GM23338 (cell line): ENCODE measurements around the gene FAM217A. TPM values are rescaled to one million over a fixed set of nuclear protein-coding genes. Genes with fewer than 3 reads are reported as not detected.

Source experiments
- ATAC-seq: fragments of 200-7000 bp; cut with Tn5 transposase; 3 replicates; pipeline ENCODE4 v1.9.1; 2020
- DNase-seq: peaks from one replicate; pipeline ENCODE4 v3.0.0-alpha.2; 2015; ENCODE audit warnings: low spot score
- H2AFZ ChIP-seq: fragments of 200-600 bp; sonication (generic); 2 replicates; pipeline ENCODE4 v1.8.0; 2016; ENCODE audit warnings: antibody characterized with exemption, mild to moderate bottlenecking, moderate library complexity
- H3F3A ChIP-seq: fragments of 200-600 bp; sonication (generic); replicated peaks from 2 replicates; pipeline ENCODE4 v1.8.0; 2017; ENCODE audit warnings: antibody characterized with exemption, mixed run types, low read depth
- H3K27ac ChIP-seq: fragments of 200-600 bp; sonication (generic); 2 replicates; pipeline ENCODE4 v1.6.1; 2016; ENCODE audit warnings: low read depth
- H3K27me3 ChIP-seq: fragments of 200-600 bp; sonication (generic); 2 replicates; pipeline ENCODE4 v1.8.0; 2016; ENCODE audit warnings: mild to moderate bottlenecking, mixed run types, moderate library complexity; ENCODE audit not compliant: insufficient read depth
- H3K36me3 ChIP-seq: fragments of 200-600 bp; sonication (generic); 2 replicates; pipeline ENCODE4 v1.8.0; 2016; ENCODE audit warnings: mild to moderate bottlenecking; ENCODE audit not compliant: insufficient read depth
- H3K4me1 ChIP-seq: fragments of 200-600 bp; sonication (generic); 2 replicates; pipeline ENCODE4 v1.8.0; 2016; ENCODE audit warnings: mild to moderate bottlenecking, moderate library complexity; ENCODE audit not compliant: insufficient read depth
- H3K4me2 ChIP-seq: fragments of 200-600 bp; sonication (generic); 2 replicates; pipeline ENCODE4 v1.7.1; 2017; ENCODE audit warnings: mixed run types
- H3K4me3 ChIP-seq: fragments of 200-600 bp; sonication (generic); 2 replicates; pipeline ENCODE4 v1.6.1; 2016; ENCODE audit warnings: mixed run types
- H3K79me2 ChIP-seq: fragments of 200-600 bp; sonication (generic); replicated peaks from 2 replicates; pipeline ENCODE4 v1.8.0; 2017; ENCODE audit warnings: mild to moderate bottlenecking; ENCODE audit not compliant: insufficient read depth
- H3K9me2 ChIP-seq: fragments of 200-600 bp; sonication (generic); 2 replicates; pipeline ENCODE4 v1.8.0; 2017; ENCODE audit not compliant: insufficient read depth
- H4K20me1 ChIP-seq: fragments of 200-600 bp; sonication (generic); replicated peaks from 2 replicates; pipeline ENCODE4 v1.8.0; 2017; ENCODE audit warnings: mild to moderate bottlenecking; ENCODE audit not compliant: insufficient read depth
- H3K27ac Mint-ChIP-seq: 2 replicates; pipeline ENCODE4 v1.8.0; 2020; ENCODE audit warnings: inconsistent platforms, mild to moderate bottlenecking, moderate library complexity, mixed read lengths
- H3K27me3 Mint-ChIP-seq: 3 replicates; pipeline ENCODE4 v1.8.0; 2022; ENCODE audit warnings: low read depth, mild to moderate bottlenecking, moderate library complexity, mixed read lengths, inconsistent platforms; ENCODE audit not compliant: insufficient read depth, poor library complexity
- H3K36me3 Mint-ChIP-seq: 3 replicates; pipeline ENCODE4 v1.8.0; 2021; ENCODE audit warnings: low read depth, mild to moderate bottlenecking, inconsistent platforms, moderate library complexity, mixed read lengths
- H3K4me1 Mint-ChIP-seq: 3 replicates; pipeline ENCODE4 v1.8.0; 2020; ENCODE audit warnings: mild to moderate bottlenecking, inconsistent platforms, mixed read lengths
- H3K4me3 Mint-ChIP-seq: 3 replicates; pipeline ENCODE4 v1.8.0; 2021; ENCODE audit warnings: moderate library complexity, mild to moderate bottlenecking, inconsistent platforms, mixed read lengths
- H3K9me3 Mint-ChIP-seq: 3 replicates; pipeline ENCODE4 v1.8.0; 2020; ENCODE audit warnings: moderate library complexity, mild to moderate bottlenecking, inconsistent platforms, mixed read lengths
- CREB1 ChIP-seq: fragments of 250-450 bp; sonication (Bioruptor Pico); IDR thresholded peaks from 2 replicates; pipeline ENCODE4 v1.5.0; 2020; ENCODE audit warnings: low read depth, mild to moderate bottlenecking, moderate library complexity
- EZH2 ChIP-seq: fragments of 200-600 bp; sonication (generic); IDR thresholded peaks from one replicate; pipeline ENCODE4 v1.8.0; 2017; ENCODE audit warnings: antibody characterized with exemption, mild to moderate bottlenecking, low read depth; ENCODE audit not compliant: unreplicated experiment
- EZH2phosphoT487 ChIP-seq: fragments of 200-600 bp; sonication (generic); IDR thresholded peaks from one replicate; pipeline ENCODE4 v1.8.1; 2018; ENCODE audit warnings: antibody characterized with exemption; ENCODE audit not compliant: unreplicated experiment
- JUNB ChIP-seq: IDR thresholded peaks from one replicate; pipeline ENCODE4 v1.6.1; 2016; ENCODE audit warnings: antibody characterized with exemption; ENCODE audit not compliant: unreplicated experiment
- NANOG ChIP-seq: IDR thresholded peaks from 2 replicates; pipeline ENCODE4 v1.6.1; 2016; ENCODE audit warnings: antibody characterized with exemption, borderline replicate concordance
- POLR2AphosphoS5 ChIP-seq: IDR thresholded peaks from 2 replicates; pipeline ENCODE4 v1.6.1; 2016; ENCODE audit warnings: antibody characterized with exemption, low read depth
- STAT1 ChIP-seq: IDR thresholded peaks from one replicate; pipeline ENCODE4 v1.6.1; 2016; ENCODE audit warnings: antibody characterized with exemption; ENCODE audit not compliant: unreplicated experiment
- ZNF114 ChIP-seq: fragments of 250-450 bp; sonication (Bioruptor Pico); IDR thresholded peaks from 2 replicates; pipeline ENCODE4 v1.5.0; 2020; ENCODE audit warnings: mild to moderate bottlenecking, moderate library complexity
- ZNF331 ChIP-seq: fragments of 250-450 bp; sonication (Bioruptor Pico); IDR thresholded peaks from 2 replicates; pipeline ENCODE4 v1.5.0; 2020; ENCODE audit warnings: low read depth, mild to moderate bottlenecking, moderate library complexity
- polyA plus RNA-seq: library from polyadenylated mRNA; unstranded; fragments of >200 nt; fragmentation: Nextera tagmentation; extraction: Ambion mirVana; gene quantifications from 2 replicates; pipeline ENCODE4 v1.2.1, GENCODE V29; 2016
- total RNA-seq: library from RNA; depleted of rRNA; stranded (reverse); fragments of >200 nt; shearing (Covaris generic); gene quantifications from 2 replicates; pipeline ENCODE4 v1.2.3, GENCODE V29; 2014
- TF ChIP-seq, protein P1 (sequence below): IDR thresholded peaks from one replicate; pipeline ENCODE4 v1.6.1; 2018; ENCODE audit warnings: antibody characterized with exemption; ENCODE audit not compliant: unreplicated experiment
- TF ChIP-seq, protein P2 (sequence below), 2 experiments: fragments of 200-600 bp in 1 of 2; sonication (generic) in 1 of 2; conservative IDR thresholded peaks; 2 replicates each; pipeline versions ENCODE4 v1.5.1 to v1.6.1; 2016 to 2017; ENCODE audit warnings: antibody characterized with exemption in 2 of 2, low read depth in 2 of 2, mild to moderate bottlenecking in 2 of 2, moderate library complexity in 1 of 2
- TF ChIP-seq, protein P3 (sequence below): IDR thresholded peaks from 2 replicates; pipeline ENCODE4 v1.6.1; 2016; ENCODE audit warnings: antibody characterized with exemption
- TF ChIP-seq, protein P4 (sequence below): fragments of 250-450 bp; sonication (Bioruptor Pico); IDR thresholded peaks from 2 replicates; pipeline ENCODE4 v1.5.0; 2020; ENCODE audit warnings: mild to moderate bottlenecking, moderate library complexity

Gene FAM217A
- total and polyA plus RNA-seq, 2 experiments from 2014 or later, result not detected

DNA sequence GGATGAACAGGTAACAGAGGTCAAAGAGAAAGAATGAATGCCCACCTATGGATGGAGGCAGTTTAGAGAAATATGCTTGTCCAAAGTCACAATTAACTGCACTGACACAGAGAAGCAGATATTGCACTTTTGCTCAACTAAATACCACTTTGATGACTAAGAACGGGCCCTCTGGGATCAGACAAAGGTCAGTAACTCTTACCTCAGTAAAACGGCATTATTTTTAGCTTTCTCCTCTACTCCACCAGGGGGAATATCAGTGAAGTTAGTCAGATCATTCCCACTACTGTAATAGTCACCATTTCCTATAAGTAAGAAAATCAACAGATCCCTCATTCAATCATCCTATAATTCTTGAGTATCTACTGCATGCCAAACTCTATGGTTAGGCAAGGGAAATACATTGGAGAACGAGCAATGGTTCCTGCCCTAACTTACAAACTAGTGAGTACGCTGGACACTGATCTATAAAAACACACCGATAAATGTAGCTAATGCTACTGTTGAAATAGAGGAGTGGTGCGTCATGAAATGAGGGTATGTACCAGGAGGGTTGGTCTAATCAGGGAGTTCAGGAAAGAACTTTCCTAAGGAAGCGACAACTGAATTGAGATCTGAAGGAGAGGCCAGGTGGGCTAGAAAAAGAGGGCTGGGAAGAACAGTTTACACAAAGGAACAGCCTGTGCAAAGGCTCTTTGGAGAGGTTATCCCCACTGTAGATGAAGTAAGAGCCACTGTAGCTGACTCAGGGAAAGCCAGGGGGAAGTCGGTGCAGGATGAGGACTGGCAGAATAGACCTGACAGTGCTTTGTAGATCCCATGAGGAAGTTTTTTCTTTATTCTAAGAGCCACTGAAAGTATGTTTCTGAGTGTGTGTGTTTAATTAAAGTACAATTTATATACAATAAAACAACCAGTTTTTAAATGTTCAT, 47.3 kb upstream of the FAM217A start:
- H3K4me3 ChIP-seq, result no peak overlapping the region
- no peaks in the 10 kb centered on the region for H4K20me1 ChIP-seq
- H3K27me3 Mint-ChIP-seq, result peaks cover 3% of the 10 kb centered on the region
- no peaks in the 10 kb centered on the region for H3K79me2 ChIP-seq
- H3K36me3 Mint-ChIP-seq, result peaks cover 66% of the 10 kb centered on the region
- H3K27ac Mint-ChIP-seq, result no peak overlapping the region
- no peak overlapping the region; the same call in 1 of the 2 replicates for H3K27ac ChIP-seq
- H3K27me3 ChIP-seq, result no peaks in the 10 kb centered on the region
- TF ChIP-seq, protein P1, sequence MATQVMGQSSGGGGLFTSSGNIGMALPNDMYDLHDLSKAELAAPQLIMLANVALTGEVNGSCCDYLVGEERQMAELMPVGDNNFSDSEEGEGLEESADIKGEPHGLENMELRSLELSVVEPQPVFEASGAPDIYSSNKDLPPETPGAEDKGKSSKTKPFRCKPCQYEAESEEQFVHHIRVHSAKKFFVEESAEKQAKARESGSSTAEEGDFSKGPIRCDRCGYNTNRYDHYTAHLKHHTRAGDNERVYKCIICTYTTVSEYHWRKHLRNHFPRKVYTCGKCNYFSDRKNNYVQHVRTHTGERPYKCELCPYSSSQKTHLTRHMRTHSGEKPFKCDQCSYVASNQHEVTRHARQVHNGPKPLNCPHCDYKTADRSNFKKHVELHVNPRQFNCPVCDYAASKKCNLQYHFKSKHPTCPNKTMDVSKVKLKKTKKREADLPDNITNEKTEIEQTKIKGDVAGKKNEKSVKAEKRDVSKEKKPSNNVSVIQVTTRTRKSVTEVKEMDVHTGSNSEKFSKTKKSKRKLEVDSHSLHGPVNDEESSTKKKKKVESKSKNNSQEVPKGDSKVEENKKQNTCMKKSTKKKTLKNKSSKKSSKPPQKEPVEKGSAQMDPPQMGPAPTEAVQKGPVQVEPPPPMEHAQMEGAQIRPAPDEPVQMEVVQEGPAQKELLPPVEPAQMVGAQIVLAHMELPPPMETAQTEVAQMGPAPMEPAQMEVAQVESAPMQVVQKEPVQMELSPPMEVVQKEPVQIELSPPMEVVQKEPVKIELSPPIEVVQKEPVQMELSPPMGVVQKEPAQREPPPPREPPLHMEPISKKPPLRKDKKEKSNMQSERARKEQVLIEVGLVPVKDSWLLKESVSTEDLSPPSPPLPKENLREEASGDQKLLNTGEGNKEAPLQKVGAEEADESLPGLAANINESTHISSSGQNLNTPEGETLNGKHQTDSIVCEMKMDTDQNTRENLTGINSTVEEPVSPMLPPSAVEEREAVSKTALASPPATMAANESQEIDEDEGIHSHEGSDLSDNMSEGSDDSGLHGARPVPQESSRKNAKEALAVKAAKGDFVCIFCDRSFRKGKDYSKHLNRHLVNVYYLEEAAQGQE, result no peak
- TF ChIP-seq EZH2phosphoT487, result no peak
- no peak for TF ChIP-seq ZNF331 (CRISPR knock-in tag)
- no peak for TF ChIP-seq CREB1 (CRISPR knock-in tag)
- TF ChIP-seq NANOG, result no peak
- no peak for TF ChIP-seq POLR2AphosphoS5
- TF ChIP-seq, protein P2, sequence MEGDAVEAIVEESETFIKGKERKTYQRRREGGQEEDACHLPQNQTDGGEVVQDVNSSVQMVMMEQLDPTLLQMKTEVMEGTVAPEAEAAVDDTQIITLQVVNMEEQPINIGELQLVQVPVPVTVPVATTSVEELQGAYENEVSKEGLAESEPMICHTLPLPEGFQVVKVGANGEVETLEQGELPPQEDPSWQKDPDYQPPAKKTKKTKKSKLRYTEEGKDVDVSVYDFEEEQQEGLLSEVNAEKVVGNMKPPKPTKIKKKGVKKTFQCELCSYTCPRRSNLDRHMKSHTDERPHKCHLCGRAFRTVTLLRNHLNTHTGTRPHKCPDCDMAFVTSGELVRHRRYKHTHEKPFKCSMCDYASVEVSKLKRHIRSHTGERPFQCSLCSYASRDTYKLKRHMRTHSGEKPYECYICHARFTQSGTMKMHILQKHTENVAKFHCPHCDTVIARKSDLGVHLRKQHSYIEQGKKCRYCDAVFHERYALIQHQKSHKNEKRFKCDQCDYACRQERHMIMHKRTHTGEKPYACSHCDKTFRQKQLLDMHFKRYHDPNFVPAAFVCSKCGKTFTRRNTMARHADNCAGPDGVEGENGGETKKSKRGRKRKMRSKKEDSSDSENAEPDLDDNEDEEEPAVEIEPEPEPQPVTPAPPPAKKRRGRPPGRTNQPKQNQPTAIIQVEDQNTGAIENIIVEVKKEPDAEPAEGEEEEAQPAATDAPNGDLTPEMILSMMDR (conservative IDR thresholded peaks at IDR 0.05; ENCODE audit: low read depth in 2 of 2), result no peak; a peak in 1 of 4 replicates
- no peak for TF ChIP-seq ZNF114
- TF ChIP-seq STAT1, result no peak
- no peak for TF ChIP-seq JUNB
- no peak for TF ChIP-seq EZH2
- TF ChIP-seq, protein P3, sequence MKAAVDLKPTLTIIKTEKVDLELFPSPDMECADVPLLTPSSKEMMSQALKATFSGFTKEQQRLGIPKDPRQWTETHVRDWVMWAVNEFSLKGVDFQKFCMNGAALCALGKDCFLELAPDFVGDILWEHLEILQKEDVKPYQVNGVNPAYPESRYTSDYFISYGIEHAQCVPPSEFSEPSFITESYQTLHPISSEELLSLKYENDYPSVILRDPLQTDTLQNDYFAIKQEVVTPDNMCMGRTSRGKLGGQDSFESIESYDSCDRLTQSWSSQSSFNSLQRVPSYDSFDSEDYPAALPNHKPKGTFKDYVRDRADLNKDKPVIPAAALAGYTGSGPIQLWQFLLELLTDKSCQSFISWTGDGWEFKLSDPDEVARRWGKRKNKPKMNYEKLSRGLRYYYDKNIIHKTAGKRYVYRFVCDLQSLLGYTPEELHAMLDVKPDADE, result no peak
- TF ChIP-seq, protein P4, sequence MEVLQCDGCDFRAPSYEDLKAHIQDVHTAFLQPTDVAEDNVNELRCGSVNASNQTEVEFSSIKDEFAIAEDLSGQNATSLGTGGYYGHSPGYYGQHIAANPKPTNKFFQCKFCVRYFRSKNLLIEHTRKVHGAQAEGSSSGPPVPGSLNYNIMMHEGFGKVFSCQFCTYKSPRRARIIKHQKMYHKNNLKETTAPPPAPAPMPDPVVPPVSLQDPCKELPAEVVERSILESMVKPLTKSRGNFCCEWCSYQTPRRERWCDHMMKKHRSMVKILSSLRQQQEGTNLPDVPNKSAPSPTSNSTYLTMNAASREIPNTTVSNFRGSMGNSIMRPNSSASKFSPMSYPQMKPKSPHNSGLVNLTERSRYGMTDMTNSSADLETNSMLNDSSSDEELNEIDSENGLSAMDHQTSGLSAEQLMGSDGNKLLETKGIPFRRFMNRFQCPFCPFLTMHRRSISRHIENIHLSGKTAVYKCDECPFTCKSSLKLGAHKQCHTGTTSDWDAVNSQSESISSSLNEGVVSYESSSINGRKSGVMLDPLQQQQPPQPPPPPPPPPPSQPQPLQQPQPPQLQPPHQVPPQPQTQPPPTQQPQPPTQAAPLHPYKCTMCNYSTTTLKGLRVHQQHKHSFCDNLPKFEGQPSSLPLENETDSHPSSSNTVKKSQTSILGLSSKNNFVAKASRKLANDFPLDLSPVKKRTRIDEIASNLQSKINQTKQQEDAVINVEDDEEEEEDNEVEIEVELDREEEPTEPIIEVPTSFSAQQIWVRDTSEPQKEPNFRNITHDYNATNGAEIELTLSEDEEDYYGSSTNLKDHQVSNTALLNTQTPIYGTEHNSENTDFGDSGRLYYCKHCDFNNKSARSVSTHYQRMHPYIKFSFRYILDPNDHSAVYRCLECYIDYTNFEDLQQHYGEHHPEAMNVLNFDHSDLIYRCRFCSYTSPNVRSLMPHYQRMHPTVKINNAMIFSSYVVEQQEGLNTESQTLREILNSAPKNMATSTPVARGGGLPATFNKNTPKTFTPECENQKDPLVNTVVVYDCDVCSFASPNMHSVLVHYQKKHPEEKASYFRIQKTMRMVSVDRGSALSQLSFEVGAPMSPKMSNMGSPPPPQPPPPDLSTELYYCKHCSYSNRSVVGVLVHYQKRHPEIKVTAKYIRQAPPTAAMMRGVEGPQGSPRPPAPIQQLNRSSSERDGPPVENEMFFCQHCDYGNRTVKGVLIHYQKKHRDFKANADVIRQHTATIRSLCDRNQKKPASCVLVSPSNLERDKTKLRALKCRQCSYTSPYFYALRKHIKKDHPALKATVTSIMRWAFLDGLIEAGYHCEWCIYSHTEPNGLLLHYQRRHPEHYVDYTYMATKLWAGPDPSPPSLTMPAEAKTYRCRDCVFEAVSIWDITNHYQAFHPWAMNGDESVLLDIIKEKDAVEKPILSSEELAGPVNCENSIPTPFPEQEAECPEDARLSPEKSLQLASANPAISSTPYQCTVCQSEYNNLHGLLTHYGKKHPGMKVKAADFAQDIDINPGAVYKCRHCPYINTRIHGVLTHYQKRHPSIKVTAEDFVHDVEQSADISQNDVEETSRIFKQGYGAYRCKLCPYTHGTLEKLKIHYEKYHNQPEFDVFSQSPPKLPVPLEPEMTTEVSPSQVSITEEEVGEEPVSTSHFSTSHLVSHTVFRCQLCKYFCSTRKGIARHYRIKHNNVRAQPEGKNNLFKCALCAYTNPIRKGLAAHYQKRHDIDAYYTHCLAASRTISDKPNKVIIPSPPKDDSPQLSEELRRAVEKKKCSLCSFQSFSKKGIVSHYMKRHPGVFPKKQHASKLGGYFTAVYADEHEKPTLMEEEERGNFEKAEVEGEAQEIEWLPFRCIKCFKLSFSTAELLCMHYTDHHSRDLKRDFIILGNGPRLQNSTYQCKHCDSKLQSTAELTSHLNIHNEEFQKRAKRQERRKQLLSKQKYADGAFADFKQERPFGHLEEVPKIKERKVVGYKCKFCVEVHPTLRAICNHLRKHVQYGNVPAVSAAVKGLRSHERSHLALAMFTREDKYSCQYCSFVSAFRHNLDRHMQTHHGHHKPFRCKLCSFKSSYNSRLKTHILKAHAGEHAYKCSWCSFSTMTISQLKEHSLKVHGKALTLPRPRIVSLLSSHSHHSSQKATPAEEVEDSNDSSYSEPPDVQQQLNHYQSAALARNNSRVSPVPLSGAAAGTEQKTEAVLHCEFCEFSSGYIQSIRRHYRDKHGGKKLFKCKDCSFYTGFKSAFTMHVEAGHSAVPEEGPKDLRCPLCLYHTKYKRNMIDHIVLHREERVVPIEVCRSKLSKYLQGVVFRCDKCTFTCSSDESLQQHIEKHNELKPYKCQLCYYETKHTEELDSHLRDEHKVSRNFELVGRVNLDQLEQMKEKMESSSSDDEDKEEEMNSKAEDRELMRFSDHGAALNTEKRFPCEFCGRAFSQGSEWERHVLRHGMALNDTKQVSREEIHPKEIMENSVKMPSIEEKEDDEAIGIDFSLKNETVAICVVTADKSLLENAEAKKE (CRISPR knock-in tag), result no peak
- H3K4me2 ChIP-seq, result no peak overlapping the region
- ATAC-seq, result no peak; the same call in 2 of the 3 replicates
- no peaks in the 10 kb centered on the region for H3K9me3 Mint-ChIP-seq
- no peaks in the 10 kb centered on the region for H3F3A ChIP-seq
- no peaks in the 10 kb centered on the region for H3K4me1 Mint-ChIP-seq
- peaks cover 41% of the 10 kb centered on the region for H3K36me3 ChIP-seq
- H2AFZ ChIP-seq, result no peak overlapping the region
- no peaks in the 10 kb centered on the region for H3K4me1 ChIP-seq
- H3K4me3 Mint-ChIP-seq, result no peak overlapping the region
- peak; percentile 27 for DNase-seq
- no peaks in the 10 kb centered on the region for H3K9me2 ChIP-seq
